ENCODE data around the gene BRD3OS. TPM values are rescaled to one million over a fixed set of nuclear protein-coding genes. Genes with fewer than 3 reads are reported as not detected.

Gene BRD3OS
- total and polyA plus RNA-seq, 2 of the 13 experiments (the other 11 are each of a cell fraction or from before 2014, with no cell fraction given) = 4.9 to 5.7 TPM

DNA sequence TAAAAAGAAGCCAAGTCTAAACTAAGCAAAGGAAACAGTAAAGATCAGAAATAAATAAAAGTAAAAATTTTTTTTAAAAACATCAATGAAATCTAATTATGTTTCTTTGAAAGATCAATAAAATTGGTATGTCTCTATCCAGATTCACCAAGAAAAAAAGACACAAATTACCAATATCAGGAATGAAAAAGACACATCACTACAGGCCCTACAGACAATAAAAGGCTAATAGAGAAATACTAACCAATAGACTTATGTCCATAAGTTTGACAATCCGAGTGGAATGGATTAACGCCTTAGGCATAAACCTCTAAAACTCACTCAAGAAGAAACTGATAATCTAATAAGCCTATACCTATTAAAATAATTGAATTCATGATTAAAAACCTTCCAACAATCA is 12.4 kb downstream of the BRD3OS start:
- ATAC-seq (no peak), DNase-seq (ENCODE audit: low spot score) (no peak), FAIRE-seq (no peak)
- H3K9me3 ChIP-seq (ENCODE audit: low read length) = no peaks in the 10 kb centered on the region
- no peaks in the 10 kb centered on the region for H4K20me1 ChIP-seq (ENCODE audit: insufficient read depth, low read length)
- intact Hi-C loops (cut with micrococcal nuclease; ENCODE audit: unreplicated experiment) = no loop called here
- 97% methylated on average over 2 of the region's 2 CpGs for WGBS (ENCODE audit: low lambda C conversion rate)
- H3K79me2 ChIP-seq (ENCODE audit: insufficient read depth, low read length) = no peaks in the 10 kb centered on the region
- H3K4me2 ChIP-seq (ENCODE audit: low read depth, low read length) = no peak overlapping the region
- BruUV-seq (replicated peaks) = no TSS peak
- H3K9ac ChIP-seq (ENCODE audit: insufficient read depth, low read depth, low read length) = no peak overlapping the region
- no peak for TF ChIP-seq NFE2L1 (CRISPR knock-in tag; IDR thresholded peaks at IDR 0.05; ENCODE audit: borderline replicate concordance)
- no peak for TF ChIP-seq ZNF446 (CRISPR knock-in tag; IDR thresholded peaks at IDR 0.05)
- TF ChIP-seq, protein P1, sequence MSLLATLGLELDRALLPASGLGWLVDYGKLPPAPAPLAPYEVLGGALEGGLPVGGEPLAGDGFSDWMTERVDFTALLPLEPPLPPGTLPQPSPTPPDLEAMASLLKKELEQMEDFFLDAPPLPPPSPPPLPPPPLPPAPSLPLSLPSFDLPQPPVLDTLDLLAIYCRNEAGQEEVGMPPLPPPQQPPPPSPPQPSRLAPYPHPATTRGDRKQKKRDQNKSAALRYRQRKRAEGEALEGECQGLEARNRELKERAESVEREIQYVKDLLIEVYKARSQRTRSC (CRISPR knock-in tag; IDR thresholded peaks at IDR 0.05; ENCODE audit: low read depth) = no peak
- no peak for TF ChIP-seq CEBPG (CRISPR knock-in tag; IDR thresholded peaks at IDR 0.05)
- TF ChIP-seq, protein P2, sequence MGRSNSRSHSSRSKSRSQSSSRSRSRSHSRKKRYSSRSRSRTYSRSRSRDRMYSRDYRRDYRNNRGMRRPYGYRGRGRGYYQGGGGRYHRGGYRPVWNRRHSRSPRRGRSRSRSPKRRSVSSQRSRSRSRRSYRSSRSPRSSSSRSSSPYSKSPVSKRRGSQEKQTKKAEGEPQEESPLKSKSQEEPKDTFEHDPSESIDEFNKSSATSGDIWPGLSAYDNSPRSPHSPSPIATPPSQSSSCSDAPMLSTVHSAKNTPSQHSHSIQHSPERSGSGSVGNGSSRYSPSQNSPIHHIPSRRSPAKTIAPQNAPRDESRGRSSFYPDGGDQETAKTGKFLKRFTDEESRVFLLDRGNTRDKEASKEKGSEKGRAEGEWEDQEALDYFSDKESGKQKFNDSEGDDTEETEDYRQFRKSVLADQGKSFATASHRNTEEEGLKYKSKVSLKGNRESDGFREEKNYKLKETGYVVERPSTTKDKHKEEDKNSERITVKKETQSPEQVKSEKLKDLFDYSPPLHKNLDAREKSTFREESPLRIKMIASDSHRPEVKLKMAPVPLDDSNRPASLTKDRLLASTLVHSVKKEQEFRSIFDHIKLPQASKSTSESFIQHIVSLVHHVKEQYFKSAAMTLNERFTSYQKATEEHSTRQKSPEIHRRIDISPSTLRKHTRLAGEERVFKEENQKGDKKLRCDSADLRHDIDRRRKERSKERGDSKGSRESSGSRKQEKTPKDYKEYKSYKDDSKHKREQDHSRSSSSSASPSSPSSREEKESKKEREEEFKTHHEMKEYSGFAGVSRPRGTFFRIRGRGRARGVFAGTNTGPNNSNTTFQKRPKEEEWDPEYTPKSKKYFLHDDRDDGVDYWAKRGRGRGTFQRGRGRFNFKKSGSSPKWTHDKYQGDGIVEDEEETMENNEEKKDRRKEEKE (IDR thresholded peaks at IDR 0.05) = no peak
- no peak for TF ChIP-seq RBM39 (IDR thresholded peaks at IDR 0.05; ENCODE audit: low read depth, low read length, poor library complexity, severe bottlenecking)
- no peak for TF ChIP-seq ESRRA (CRISPR knock-in tag; IDR thresholded peaks at IDR 0.05; ENCODE audit: low read depth)
- TF ChIP-seq, protein P3, sequence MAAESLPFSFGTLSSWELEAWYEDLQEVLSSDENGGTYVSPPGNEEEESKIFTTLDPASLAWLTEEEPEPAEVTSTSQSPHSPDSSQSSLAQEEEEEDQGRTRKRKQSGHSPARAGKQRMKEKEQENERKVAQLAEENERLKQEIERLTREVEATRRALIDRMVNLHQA (CRISPR knock-in tag; IDR thresholded peaks at IDR 0.05) = no peak
- TF ChIP-seq, protein P4, sequence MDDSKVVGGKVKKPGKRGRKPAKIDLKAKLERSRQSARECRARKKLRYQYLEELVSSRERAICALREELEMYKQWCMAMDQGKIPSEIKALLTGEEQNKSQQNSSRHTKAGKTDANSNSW (CRISPR knock-in tag; IDR thresholded peaks at IDR 0.05; ENCODE audit: borderline replicate concordance) = no peak
- TF ChIP-seq, protein P5, sequence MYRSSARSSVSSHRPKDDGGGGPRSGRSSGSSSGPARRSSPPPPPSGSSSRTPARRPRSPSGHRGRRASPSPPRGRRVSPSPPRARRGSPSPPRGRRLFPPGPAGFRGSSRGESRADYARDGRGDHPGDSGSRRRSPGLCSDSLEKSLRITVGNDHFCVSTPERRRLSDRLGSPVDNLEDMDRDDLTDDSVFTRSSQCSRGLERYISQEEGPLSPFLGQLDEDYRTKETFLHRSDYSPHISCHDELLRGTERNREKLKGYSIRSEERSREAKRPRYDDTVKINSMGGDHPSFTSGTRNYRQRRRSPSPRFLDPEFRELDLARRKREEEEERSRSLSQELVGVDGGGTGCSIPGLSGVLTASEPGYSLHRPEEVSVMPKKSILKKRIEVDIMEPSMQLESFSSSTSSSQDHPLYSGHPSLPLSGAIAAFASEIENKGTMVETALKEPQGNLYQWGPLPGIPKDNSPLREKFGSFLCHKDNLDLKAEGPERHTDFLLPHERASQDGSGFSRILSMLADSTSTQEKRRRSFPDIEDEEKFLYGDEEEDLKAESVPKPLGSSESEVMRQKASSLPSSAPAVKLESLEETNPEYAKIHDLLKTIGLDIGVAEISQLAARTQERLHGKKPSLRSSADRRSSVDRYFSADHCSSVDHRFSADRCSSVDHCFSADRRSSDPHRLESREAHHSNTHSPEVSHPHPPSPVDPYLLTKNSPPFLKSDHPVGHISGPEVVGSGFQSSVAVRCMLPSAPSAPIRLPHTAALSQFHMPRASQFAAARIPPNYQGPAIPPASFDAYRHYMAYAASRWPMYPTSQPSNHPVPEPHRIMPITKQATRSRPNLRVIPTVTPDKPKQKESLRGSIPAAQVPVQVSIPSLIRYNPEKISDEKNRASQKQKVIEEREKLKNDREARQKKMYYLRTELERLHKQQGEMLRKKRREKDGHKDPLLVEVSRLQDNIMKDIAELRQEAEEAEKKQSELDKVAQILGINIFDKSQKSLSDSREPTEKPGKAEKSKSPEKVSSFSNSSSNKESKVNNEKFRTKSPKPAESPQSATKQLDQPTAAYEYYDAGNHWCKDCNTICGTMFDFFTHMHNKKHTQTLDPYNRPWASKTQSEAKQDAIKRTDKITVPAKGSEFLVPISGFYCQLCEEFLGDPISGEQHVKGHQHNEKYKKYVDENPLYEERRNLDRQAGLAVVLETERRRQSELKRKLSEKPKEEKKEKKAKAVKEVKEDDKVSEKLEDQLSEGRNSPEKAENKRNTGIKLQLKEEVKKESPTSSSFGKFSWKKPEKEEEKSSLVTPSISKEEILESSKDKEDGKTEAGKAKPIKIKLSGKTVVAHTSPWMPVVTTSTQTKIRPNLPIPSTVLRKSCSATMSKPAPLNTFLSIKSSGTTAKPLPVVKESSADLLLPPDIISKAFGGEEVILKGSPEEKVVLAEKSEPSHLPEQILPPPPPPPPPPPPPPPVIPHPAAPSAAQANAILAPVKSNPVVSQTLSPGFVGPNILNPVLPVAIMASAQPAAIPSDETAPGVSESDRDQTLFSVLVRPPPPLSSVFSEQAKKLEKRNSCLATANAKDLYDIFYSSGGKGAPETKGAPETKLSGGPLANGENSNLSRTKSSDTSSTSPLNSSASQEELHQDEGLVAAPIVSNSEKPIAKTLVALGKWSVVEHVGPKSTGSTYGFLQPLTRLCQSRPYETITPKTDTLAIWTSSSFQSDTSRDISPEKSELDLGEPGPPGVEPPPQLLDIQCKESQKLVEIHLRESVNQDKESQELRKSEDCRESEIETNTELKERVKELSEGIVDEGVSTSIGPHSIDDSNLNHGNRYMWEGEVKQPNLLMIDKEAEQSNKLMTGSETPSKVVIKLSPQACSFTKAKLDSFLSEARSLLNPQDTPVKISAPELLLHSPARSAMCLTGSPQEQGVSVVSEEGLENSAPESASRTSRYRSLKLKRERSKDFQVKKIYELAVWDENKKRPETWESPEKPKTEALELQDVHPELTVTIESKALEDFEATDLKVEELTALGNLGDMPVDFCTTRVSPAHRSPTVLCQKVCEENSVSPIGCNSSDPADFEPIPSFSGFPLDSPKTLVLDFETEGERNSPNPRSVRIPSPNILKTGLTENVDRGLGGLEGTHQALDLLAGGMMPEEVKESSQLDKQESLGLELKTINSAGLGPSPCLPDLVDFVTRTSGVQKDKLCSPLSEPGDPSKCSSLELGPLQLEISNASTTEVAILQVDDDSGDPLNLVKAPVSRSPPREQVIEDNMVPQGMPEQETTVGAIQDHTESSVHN (CRISPR knock-in tag; IDR thresholded peaks at IDR 0.05) = no peak
- TF ChIP-seq ZNF737 (CRISPR knock-in tag; IDR thresholded peaks at IDR 0.05; ENCODE audit: borderline replicate concordance) = no peak
- H3K4me3 ChIP-seq (replicated peaks in 1 of 3; ENCODE audit: insufficient read depth in 1 of 3, low read depth in 2 of 3, low read length in 3 of 3) = no peak overlapping the region
- ChIA-PET POLR2A (no interaction called here), CTCF (ENCODE audit: low intra/inter-chr PET ratio, low total read pairs) (no interaction called here)
- no peak overlapping the region for H3K27ac ChIP-seq (ENCODE audit: extremely low read length, insufficient read depth, low read length)
- H2AFZ ChIP-seq (ENCODE audit: low read length) = no peak overlapping the region
- peaks cover 40 to 57% of the 10 kb centered on the region in 2 experiments for H3K36me3 ChIP-seq (replicated peaks in 1 of 2; ENCODE audit: control insufficient read depth in 1 of 2, insufficient read depth in 2 of 2, low read length in 2 of 2)
- in situ Hi-C loops (cut with HindIII; ENCODE audit: extremely low pct_ligation_motif_present, low pct_unique_long_range_greater_than_20kb) = no loop called here
- no peaks in the 10 kb centered on the region for H3K4me1 ChIP-seq (ENCODE audit: insufficient read depth, low read length)
- no peaks in the 10 kb centered on the region for H3K27me3 ChIP-seq (ENCODE audit: control insufficient read depth in 1 of 2, insufficient read depth in 2 of 2, low read length in 2 of 2)
